ENCODE results near the gene AGBL1.
A peak's percentile ranks its signal among the peaks of the same experiment; 100 is the strongest.

The AGBL1 gene

DNA sequence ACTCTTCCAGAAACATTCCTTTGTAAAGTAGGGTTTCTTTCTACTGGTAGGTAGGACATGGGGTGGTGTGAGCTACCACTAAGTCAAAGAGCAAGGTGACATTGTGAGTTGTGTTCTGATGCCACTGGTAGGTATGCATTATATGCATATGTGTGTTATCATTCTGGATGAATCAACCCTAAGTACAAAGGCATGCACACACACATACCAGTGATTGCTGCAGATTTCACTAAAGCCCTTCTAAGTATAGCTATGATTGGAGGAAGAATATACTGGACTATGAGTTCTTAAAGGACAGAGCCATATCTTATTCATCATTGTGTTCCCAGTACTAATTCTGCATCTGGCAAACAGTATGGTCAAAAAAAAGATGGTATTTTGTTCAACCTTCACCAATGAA lies 646.0 kb downstream of the AGBL1 start:
- H4K91ac ChIP-seq (ENCODE audit: low read length) = no peak overlapping the region
- H2BK120ac ChIP-seq (ENCODE audit: low read depth, low read length) = no peak overlapping the region
- H3K27me3 ChIP-seq (ENCODE audit: control insufficient read depth in 1 of 2, insufficient read depth in 1 of 2, low read length in 2 of 2) = no peaks in the 10 kb centered on the region
- H3K27ac ChIP-seq (ENCODE audit: low read length, poor library complexity, severe bottlenecking) = no peak overlapping the region
- H3K9ac ChIP-seq (ENCODE audit: low read length) = no peak overlapping the region
- no peak overlapping the region for H3K18ac ChIP-seq (ENCODE audit: low read depth in 1 of 2, low read length in 2 of 2)
- no peak overlapping the region for H2AFZ ChIP-seq (ENCODE audit: low read depth, low read length)
- H3K4me1 ChIP-seq (ENCODE audit: control insufficient read depth, insufficient read depth, low read depth, low read length) = no peaks in the 10 kb centered on the region
- H3K14ac ChIP-seq (ENCODE audit: low read length in 2 of 2) = no peak overlapping the region
- no peak overlapping the region for H3K23ac ChIP-seq (ENCODE audit: low read length in 2 of 2)
- H3K4ac ChIP-seq (ENCODE audit: low read depth in 1 of 2, low read length in 2 of 2) = no peak overlapping the region
- DNase-seq = no peak
- no peak overlapping the region for H3K4me3 ChIP-seq (ENCODE audit: insufficient read depth in 1 of 2, low read depth in 1 of 2, low read length in 2 of 2)
- no peak overlapping the region for H4K8ac ChIP-seq (ENCODE audit: low read length)
- H2AK5ac ChIP-seq (ENCODE audit: low read length, severe bottlenecking) = no peak overlapping the region
- no peaks in the 10 kb centered on the region for H3K9me3 ChIP-seq (ENCODE audit: control insufficient read depth, low read length)
- no peak overlapping the region for H2BK5ac ChIP-seq (ENCODE audit: low read depth, low read length, poor library complexity, severe bottlenecking)
- no peaks in the 10 kb centered on the region for H3K36me3 ChIP-seq (ENCODE audit: control insufficient read depth in 1 of 2, insufficient read depth in 2 of 2, low read depth in 1 of 2, low read length in 2 of 2)
- H2BK12ac ChIP-seq (ENCODE audit: low read length in 2 of 2) = no peak overlapping the region
- H2BK15ac ChIP-seq (ENCODE audit: low read depth, poor library complexity, severe bottlenecking) = no peak overlapping the region
- no peaks in the 10 kb centered on the region for H3K79me1 ChIP-seq (replicated peaks; ENCODE audit: low read length, poor library complexity, severe bottlenecking)
- H3K4me2 ChIP-seq (ENCODE audit: low read length, poor library complexity, severe bottlenecking) = no peak overlapping the region

DNA sequence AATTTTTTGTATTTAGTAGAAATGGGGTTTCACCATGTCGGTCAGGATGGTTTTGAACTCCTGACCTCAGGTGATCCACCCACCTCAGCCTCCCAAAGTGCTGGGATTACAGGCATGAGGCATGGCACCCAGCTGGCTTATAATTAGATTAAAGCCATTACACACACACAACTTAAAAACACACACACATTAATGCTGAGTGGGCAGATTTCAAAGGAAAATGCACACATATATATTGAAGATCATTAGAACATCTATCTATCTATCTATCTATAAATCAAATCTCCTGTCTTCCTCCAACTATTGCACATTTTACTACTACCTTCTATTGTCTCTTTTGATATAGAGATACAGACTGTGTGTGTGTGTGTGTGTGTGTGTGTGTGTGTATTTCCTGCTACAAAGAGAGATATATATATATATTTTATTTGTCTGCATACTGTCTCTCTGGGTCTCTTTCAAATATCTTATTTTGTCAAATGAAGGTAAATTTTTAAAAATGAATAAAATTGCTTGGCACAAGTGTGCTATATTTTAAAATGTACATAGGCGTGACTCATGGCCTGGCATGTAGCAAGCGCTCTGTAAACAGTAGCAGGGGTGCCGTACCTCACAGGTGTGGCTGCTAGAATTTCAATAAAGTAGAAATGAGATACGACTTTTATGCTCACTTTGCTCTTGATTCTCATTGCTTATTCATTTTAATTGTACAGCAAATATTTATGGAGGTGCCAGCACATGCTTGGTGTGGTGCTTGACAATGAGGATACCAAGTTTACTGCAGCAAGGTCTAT lies 655.8 kb downstream of the AGBL1 start:
- no peaks in the 10 kb centered on the region for H3K9me3 ChIP-seq (ENCODE audit: control insufficient read depth, low read length)
- no peaks in the 10 kb centered on the region for H3K27me3 ChIP-seq (ENCODE audit: control insufficient read depth in 1 of 2, insufficient read depth in 1 of 2, low read length in 2 of 2)
- H3K18ac ChIP-seq (ENCODE audit: low read depth in 1 of 2, low read length in 2 of 2) = no peak overlapping the region
- 100% methylated on average over 4 of the region's 5 CpGs for WGBS
- H2AK5ac ChIP-seq (ENCODE audit: low read length, severe bottlenecking) = no peak overlapping the region
- no peak overlapping the region for H2BK5ac ChIP-seq (ENCODE audit: low read depth, low read length, poor library complexity, severe bottlenecking)
- no peak overlapping the region for H4K91ac ChIP-seq (ENCODE audit: low read length)
- no peaks in the 10 kb centered on the region for H3K79me1 ChIP-seq (replicated peaks; ENCODE audit: low read length, poor library complexity, severe bottlenecking)
- H2BK15ac ChIP-seq (ENCODE audit: low read depth, poor library complexity, severe bottlenecking) = no peak overlapping the region
- no peaks in the 10 kb centered on the region for H3K36me3 ChIP-seq (ENCODE audit: control insufficient read depth in 1 of 2, insufficient read depth in 2 of 2, low read depth in 1 of 2, low read length in 2 of 2)
- H3K14ac ChIP-seq (ENCODE audit: low read length in 2 of 2) = no peak overlapping the region
- no peak overlapping the region for H2BK12ac ChIP-seq (ENCODE audit: low read length in 2 of 2)
- no peaks in the 10 kb centered on the region for H3K4me1 ChIP-seq (ENCODE audit: control insufficient read depth, insufficient read depth, low read depth, low read length)
- no peak overlapping the region for H3K4me3 ChIP-seq (ENCODE audit: insufficient read depth in 1 of 2, low read depth in 1 of 2, low read length in 2 of 2)
- H4K8ac ChIP-seq (ENCODE audit: low read length) = no peak overlapping the region
- no peak overlapping the region for H3K4ac ChIP-seq (ENCODE audit: low read depth in 1 of 2, low read length in 2 of 2)
- no peak for DNase-seq
- H3K23ac ChIP-seq (ENCODE audit: low read length in 2 of 2) = no peak overlapping the region
- H2BK120ac ChIP-seq (ENCODE audit: low read depth, low read length) = no peak overlapping the region
- H2AFZ ChIP-seq (ENCODE audit: low read depth, low read length) = no peak overlapping the region
- no peak overlapping the region for H3K27ac ChIP-seq (ENCODE audit: low read length, poor library complexity, severe bottlenecking)
- H3K9ac ChIP-seq (ENCODE audit: low read length) = no peak overlapping the region
- H3K4me2 ChIP-seq (ENCODE audit: low read length, poor library complexity, severe bottlenecking) = no peak overlapping the region

GRCh38 chr15:86741917-86742316 lies 662.2 kb downstream of the AGBL1 start:
- H3K14ac ChIP-seq (ENCODE audit: low read length in 2 of 2) = no peak overlapping the region
- no peak overlapping the region for H4K91ac ChIP-seq (ENCODE audit: low read length)
- H3K23ac ChIP-seq (ENCODE audit: low read length in 2 of 2) = no peak overlapping the region
- H2BK15ac ChIP-seq (ENCODE audit: low read depth, poor library complexity, severe bottlenecking) = no peak overlapping the region
- H3K79me1 ChIP-seq (replicated peaks; ENCODE audit: low read length, poor library complexity, severe bottlenecking) = no peaks in the 10 kb centered on the region
- no peak overlapping the region for H3K4me3 ChIP-seq (ENCODE audit: insufficient read depth in 1 of 2, low read depth in 1 of 2, low read length in 2 of 2)
- H2AFZ ChIP-seq (ENCODE audit: low read depth, low read length) = no peak overlapping the region
- WGBS = 98% methylated on average over 3 of the region's 4 CpGs
- H3K9ac ChIP-seq (ENCODE audit: low read length) = no peak overlapping the region
- H3K4me1 ChIP-seq (ENCODE audit: control insufficient read depth, insufficient read depth, low read depth, low read length) = no peaks in the 10 kb centered on the region
- no peak overlapping the region for H2BK120ac ChIP-seq (ENCODE audit: low read depth, low read length)
- no peaks in the 10 kb centered on the region for H3K9me3 ChIP-seq (ENCODE audit: control insufficient read depth, low read length)
- DNase-seq = no peak
- H2BK5ac ChIP-seq (ENCODE audit: low read depth, low read length, poor library complexity, severe bottlenecking) = no peak overlapping the region
- H3K27me3 ChIP-seq (ENCODE audit: control insufficient read depth in 1 of 2, insufficient read depth in 1 of 2, low read length in 2 of 2) = no peaks in the 10 kb centered on the region
- no peaks in the 10 kb centered on the region for H3K36me3 ChIP-seq (ENCODE audit: control insufficient read depth in 1 of 2, insufficient read depth in 2 of 2, low read depth in 1 of 2, low read length in 2 of 2)
- no peak overlapping the region for H3K27ac ChIP-seq (ENCODE audit: low read length, poor library complexity, severe bottlenecking)
- H2BK12ac ChIP-seq (ENCODE audit: low read length in 2 of 2) = no peak overlapping the region
- H3K4me2 ChIP-seq (ENCODE audit: low read length, poor library complexity, severe bottlenecking) = no peak overlapping the region
- no peak overlapping the region for H3K4ac ChIP-seq (ENCODE audit: low read depth in 1 of 2, low read length in 2 of 2)
- H3K18ac ChIP-seq (ENCODE audit: low read depth in 1 of 2, low read length in 2 of 2) = no peak overlapping the region
- no peak overlapping the region for H2AK5ac ChIP-seq (ENCODE audit: low read length, severe bottlenecking)
- no peak overlapping the region for H4K8ac ChIP-seq (ENCODE audit: low read length)

DNA sequence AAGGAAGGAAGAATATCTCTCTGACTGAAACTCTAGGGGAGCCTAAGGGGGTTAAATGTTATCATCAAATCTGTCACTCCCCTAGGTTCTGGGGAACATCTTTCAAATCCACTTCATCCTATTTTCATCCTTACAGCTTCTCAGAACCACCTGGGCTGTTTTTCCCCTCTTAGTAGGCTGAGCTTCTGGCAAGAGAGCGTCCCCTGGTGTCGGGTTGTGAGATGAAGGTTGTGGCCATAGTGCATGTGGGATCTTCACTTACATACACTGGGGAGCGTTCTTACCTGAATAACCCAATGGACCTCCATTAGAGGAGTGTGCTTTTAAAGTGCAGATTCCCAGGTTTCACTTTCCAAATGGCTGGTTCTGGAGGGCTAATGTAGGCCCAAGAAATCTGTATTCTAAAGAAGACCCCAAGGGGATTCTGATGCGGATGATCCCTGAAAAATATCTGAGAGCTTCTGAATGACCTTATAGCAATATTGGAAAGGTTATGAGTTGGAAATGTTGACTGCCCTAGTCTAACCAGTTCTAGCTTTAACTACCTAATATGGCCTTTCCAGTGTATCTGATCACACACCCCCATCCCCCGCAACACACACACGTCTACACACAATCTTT lies 663.7 kb downstream of the AGBL1 start:
- Histone ChIP-seq H3K23ac (ENCODE audit: low read length in 2 of 2) (no peak overlapping the region), H4K8ac (ENCODE audit: low read length) (no peak overlapping the region), H2BK15ac (ENCODE audit: low read depth, poor library complexity, severe bottlenecking) (no peak overlapping the region), H3K9ac (ENCODE audit: low read length) (no peak overlapping the region), H3K79me1 (replicated peaks; ENCODE audit: low read length, poor library complexity, severe bottlenecking) (no peaks in the 10 kb centered on the region), H2AFZ (ENCODE audit: low read depth, low read length) (no peak overlapping the region), H2AK5ac (ENCODE audit: low read length, severe bottlenecking) (no peak overlapping the region), H3K4me2 (ENCODE audit: low read length, poor library complexity, severe bottlenecking) (no peak overlapping the region), H3K4me1 (ENCODE audit: control insufficient read depth, insufficient read depth, low read depth, low read length) (no peaks in the 10 kb centered on the region), H3K4ac (ENCODE audit: low read depth in 1 of 2, low read length in 2 of 2) (no peak overlapping the region), H2BK5ac (ENCODE audit: low read depth, low read length, poor library complexity, severe bottlenecking) (no peak overlapping the region), H2BK120ac (ENCODE audit: low read depth, low read length) (no peak overlapping the region), H3K27me3 (ENCODE audit: control insufficient read depth in 1 of 2, insufficient read depth in 1 of 2, low read length in 2 of 2) (no peaks in the 10 kb centered on the region), H4K91ac (ENCODE audit: low read length) (no peak overlapping the region), H3K27ac (ENCODE audit: low read length, poor library complexity, severe bottlenecking) (no peak overlapping the region), H3K18ac (ENCODE audit: low read depth in 1 of 2, low read length in 2 of 2) (no peak overlapping the region), H3K9me3 (ENCODE audit: control insufficient read depth, low read length) (no peaks in the 10 kb centered on the region), H3K14ac (ENCODE audit: low read length in 2 of 2) (no peak overlapping the region), H2BK12ac (ENCODE audit: low read length in 2 of 2) (no peak overlapping the region), H3K36me3 (ENCODE audit: control insufficient read depth in 1 of 2, insufficient read depth in 2 of 2, low read depth in 1 of 2, low read length in 2 of 2) (no peaks in the 10 kb centered on the region), H3K4me3 (ENCODE audit: insufficient read depth in 1 of 2, low read depth in 1 of 2, low read length in 2 of 2) (no peak overlapping the region)
- DNase-seq = peak; percentile 41
- WGBS = 50% methylated on average over 4 of the region's 6 CpGs

All from mesenchymal stem cell (in vitro differentiated cells and primary cell).